Sciatic nerve (tissue), 2 donors: ENCODE data around the gene MGST1. TPM values are rescaled to one million over a fixed set of nuclear protein-coding genes. Genes with fewer than 3 reads are reported as not detected.
"Not testable (repeated sequence)": the region's sequence is repeated elsewhere in the genome, so short reads cannot be mapped to it uniquely, and the experiment has no call there.

ENCODE experiments used
- ATAC-seq: fragments of 200-7000 bp; cut with Tn5 transposase; one replicate; pipeline ENCODE4 v1.9.1; 2020; ENCODE audit warnings: mild to moderate bottlenecking, moderate library complexity
- DNase-seq: peaks from one replicate; pipeline ENCODE4 v3.0.0-alpha.2; 2020; ENCODE audit warnings: low spot score
- intact Hi-C: fragments of 100-400 bp; cut with DNase I; formaldehyde crosslinking; loops from one replicate; pipeline ENCODE4 v1.14.2; 2022
- total RNA-seq: library from RNA; stranded (reverse); fragmentation: NEBNext Ultra II Directional; extraction: Animal tissue kit (Norgen Biotek cat#: 25700); gene quantifications from one replicate; pipeline ENCODE4 v1.2.1, GENCODE V29; 2021
- donor health status: DM: no; HTN: no; CAD: no.
- donor health status: DM: no; HTN: no; CAD: no.

MGST1 gene
- total RNA-seq, 1 donor from 2014 or later: 80.6 TPM

GRCh38 chr12:16348435-16349130 is 1.1 kb downstream of the MGST1 start:
- peak; percentile 5 for ATAC-seq
- no peak for DNase-seq
- intact Hi-C loops: no loop called here

GRCh38 chr12:16349131-16349460 is 1.7 kb downstream of the MGST1 start:
- intact Hi-C loops: no loop called here
- DNase-seq (peak; percentile 67), ATAC-seq (peak; percentile 80)

- intact Hi-C loops: no loop called here
- ATAC-seq: peak; percentile 84
- peak; percentile 74 for DNase-seq
Observed at GRCh38 chr12:16350682-16351081, 3.2 kb downstream of the MGST1 start.

GRCh38 chr12:16352481-16352880 is 5.0 kb downstream of the MGST1 start:
- no peak for DNase-seq
- intact Hi-C loops: no loop called here
- ATAC-seq: no peak

GRCh38 chr12:16358878-16359277 is 11.4 kb downstream of the MGST1 start:
- intact Hi-C loops: no loop called here
- no peak for DNase-seq
- ATAC-seq: no peak

- intact Hi-C loops: no loop called here
- ATAC-seq (peak; percentile 66), DNase-seq (peak; percentile 77)
Observed at GRCh38 chr12:16359512-16360491, 12.4 kb downstream of the MGST1 start.

GRCh38 chr12:16361142-16361783 is 13.8 kb downstream of the MGST1 start:
- ATAC-seq (no peak), DNase-seq (no peak)
- intact Hi-C loops: no loop called here

- intact Hi-C loops: no loop called here
- ATAC-seq (no peak), DNase-seq (no peak)
Observed at GRCh38 chr12:16362550-16362949, 15.1 kb downstream of the MGST1 start.

GRCh38 chr12:16369156-16369555 is 21.7 kb downstream of the MGST1 start:
- ATAC-seq (no peak), DNase-seq (no peak)
- intact Hi-C loops: no loop called here

GRCh38 chr12:16370096-16370495 is 22.7 kb downstream of the MGST1 start:
- intact Hi-C loops: no loop called here
- no peak for ATAC-seq
- DNase-seq: no peak

- intact Hi-C loops, ATAC-seq, DNase-seq: not testable (repeated sequence)
Observed at GRCh38 chr12:16382652-16383312, 35.3 kb downstream of the MGST1 start.

- intact Hi-C loops: no loop called here
- DNase-seq (no peak), ATAC-seq (no peak)
Observed at GRCh38 chr12:16384732-16385131, 37.3 kb downstream of the MGST1 start.

GRCh38 chr12:16385782-16386646 is 38.6 kb downstream of the MGST1 start:
- DNase-seq (no peak), ATAC-seq (peak; percentile 84)
- intact Hi-C loops: no loop called here

- ATAC-seq (no peak), DNase-seq (no peak)
- intact Hi-C loops: no loop called here
Observed at GRCh38 chr12:16387919-16388318, 40.5 kb downstream of the MGST1 start.

- DNase-seq (no peak), ATAC-seq (peak; percentile 31)
- intact Hi-C loops: no loop called here
Observed at GRCh38 chr12:16389594-16389993, 42.1 kb downstream of the MGST1 start.

- ATAC-seq: no peak
- DNase-seq: no peak
- intact Hi-C loops: no loop called here
Observed at GRCh38 chr12:16392846-16393535, 45.5 kb downstream of the MGST1 start.

GRCh38 chr12:16399101-16399500 is 51.7 kb downstream of the MGST1 start:
- ATAC-seq (no peak), DNase-seq (no peak)
- intact Hi-C loops: no loop called here

GRCh38 chr12:16401835-16402234 is 54.4 kb downstream of the MGST1 start:
- DNase-seq, ATAC-seq, intact Hi-C loops: not testable (repeated sequence)
